Measurements from ENCODE around the gene LRRC10B.

Gene LRRC10B

DNA sequence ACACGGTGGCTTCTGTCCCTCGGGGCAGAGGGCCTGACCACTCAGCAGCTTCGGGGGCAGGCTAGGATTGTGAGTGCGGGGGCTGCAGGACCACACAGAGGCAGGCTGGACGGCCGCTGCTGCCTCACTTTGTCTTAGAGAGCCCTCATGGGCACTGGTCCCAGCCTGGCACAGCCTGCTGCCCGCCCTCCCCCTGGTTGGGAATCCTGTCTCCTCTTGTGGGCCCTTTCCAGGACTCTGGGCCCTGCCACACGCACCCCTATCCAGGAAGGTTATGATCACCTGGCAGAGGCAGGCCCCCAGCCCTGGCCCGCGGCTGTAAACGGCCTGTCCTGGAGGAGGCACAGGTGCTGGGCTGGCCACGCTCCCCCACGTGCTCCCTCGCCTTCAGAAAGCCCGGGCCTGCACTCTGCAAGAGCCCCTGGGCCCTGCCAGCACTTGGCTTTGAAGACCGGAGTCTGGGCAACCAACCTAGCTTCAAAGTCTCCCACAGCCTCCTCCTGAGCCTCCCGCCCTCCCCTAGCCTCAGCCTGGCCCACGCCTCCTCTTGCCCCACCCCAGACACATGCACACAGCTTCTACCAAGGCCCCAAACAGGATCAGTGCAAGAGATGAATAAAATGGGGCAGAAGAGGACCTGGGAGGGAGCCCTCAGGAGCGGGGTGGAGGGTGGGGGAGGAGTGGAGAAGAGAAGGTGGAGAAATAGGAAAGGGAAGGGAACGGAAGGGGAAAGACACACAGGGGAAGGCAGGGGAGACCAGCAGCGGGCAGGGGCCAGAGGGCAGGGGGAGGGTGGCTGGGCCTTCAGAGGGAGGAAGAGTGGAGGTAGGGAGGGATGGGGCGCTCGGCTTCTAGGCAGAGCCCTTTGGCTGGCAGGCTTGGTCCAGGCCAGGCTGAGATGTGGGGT, 41.4 kb downstream of the LRRC10B start:
- no peak for DNase-seq

DNA sequence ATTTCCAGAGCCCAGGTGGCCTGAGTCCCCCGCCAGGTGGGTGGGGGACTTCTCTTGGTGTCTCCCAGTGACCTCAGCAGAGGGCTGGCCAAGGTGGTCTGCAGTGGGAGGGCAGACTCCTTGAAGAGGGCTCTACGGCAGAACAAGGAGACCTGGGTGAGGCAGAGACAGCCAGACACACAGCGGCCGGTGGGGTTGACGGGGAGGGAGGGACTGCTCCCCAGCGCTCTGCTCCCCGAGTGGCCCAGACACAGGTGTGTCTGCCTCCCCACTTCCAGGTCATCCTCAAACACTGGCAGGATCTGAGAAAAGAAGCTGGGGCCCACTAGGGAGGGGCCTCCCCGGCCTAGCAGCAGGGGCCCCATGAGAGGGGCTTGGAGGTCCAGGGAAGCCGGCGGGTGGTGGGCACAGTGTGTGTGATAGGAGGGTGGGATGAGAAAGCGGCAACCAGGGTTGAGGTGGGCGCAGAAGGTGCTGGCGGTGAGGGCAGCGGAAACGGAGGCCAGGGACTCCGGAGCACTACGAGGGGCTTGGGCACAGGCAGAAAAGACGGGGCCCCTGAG, 42.2 kb downstream of the LRRC10B start:
- no peak for DNase-seq

DNA sequence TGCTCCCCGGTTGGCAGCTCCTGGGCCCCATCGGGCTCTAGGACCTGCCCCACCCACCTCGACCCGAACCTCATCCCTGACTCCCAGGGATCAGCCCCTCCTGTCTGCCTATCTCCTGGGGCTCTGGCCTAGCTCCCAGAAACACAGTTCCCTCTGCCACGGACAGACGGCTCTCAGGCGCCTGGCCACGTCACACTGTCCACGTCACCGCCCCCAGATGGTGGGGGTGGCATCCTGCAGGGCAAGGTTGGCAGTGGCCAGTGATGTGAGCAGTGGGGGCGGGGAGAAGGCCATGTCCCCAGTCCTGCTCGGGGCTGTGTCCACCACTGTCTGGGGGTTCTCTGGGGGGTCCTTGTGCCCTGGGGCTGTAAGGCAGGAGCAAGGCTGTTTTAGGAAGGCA, 43.1 kb downstream of the LRRC10B start:
- no peak for DNase-seq

DNA sequence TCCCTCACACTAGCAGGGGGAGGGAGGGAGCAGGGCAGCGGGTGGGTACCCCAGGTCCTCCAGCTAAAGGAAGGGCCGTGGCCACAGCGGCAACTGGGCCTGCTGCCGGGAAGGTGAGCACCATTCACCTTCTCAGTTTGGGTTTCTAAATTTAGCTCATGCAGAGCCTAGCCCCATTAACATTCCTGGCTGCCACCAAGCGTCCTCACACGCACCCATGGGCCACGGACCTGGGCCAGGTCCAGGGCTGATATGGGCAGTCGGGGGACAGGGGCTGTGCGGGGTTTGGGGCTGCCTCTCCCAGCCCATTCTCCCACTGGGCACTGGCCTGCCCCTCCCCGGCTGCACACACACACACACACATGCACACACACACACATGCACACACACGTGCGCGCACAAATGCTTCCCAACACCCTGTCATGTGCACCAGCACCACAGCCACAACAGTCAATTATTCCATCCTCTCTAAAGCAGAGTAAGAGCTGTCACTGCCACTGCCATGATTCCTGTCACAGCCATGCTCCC, 43.6 kb downstream of the LRRC10B start:
- no peak for DNase-seq

DNA sequence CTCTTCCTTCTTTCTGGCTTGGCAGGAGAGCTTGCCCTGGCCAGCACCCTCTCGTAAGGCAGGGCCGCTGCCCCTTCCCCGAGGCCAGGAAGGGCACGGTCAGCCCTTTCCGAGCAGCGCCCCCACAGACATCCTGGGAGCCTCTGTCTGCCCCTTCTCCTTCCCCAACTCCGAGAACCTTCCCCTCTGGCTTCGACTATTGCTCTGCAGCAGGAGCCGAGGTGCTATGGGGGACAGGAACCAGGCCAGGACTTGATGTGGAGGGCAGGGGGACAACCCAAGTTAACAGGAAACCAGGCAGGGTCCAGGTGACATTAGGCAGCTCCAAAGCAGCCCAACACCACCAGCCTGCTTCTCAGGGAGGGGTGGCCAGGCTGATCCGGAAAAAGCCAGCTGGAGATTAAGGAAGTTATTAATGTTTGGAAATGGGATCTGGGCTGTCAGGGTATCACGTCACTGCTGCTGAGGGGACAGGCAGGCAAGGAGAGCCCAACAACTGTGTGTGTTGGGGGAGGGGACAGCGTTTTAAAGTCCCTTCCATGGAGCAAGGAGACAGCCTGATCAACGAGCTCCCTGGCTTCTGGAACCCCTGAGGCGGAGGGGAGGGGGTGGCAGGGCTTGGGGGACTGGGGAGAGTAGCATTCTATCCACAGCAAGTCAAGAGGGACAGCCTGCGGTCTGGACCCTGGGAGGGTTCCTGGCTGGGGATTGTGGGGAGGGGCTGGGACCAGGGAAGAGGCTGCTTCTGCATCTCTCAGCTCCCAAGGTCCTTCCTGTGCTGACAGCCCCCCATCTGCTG, 45.0 kb downstream of the LRRC10B start:
- DNase-seq = no peak

DNA sequence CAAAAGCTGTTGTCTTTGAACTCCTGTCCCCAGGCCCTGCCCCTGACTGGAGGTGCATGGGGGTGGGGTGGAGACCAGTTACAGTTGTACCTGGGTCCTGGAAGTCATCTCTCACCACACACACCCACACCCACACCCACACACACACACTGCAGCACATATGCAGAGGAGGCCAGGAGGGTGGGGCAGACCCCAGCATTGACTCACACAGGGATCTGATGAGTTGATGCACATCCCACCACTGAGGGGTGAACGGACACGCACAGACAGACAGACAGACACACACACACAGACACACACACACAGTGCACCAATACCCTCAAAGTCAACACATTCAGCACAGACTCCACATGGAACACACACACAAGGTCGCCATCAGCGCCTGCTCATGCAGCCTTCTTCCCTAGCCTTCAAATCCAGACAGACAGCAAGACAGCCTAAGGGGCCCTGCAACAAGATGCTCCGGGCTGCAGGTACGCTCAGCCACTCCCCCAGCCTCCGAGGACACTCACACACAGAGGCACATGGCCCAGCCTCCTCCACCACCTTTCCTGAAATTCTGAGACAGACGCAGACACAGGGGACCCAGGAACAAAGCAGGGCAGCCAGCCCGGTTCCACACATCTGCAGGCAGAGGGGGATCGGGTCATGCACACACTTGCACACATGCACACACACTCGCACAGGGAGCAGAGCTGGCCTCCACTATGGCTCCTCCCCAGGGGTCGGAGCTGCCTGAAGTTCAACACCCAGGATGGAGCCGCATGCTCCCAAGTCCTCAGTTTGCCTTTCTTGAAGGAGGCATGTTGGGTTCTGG, 45.8 kb downstream of the LRRC10B start:
- no peak for DNase-seq

DNA sequence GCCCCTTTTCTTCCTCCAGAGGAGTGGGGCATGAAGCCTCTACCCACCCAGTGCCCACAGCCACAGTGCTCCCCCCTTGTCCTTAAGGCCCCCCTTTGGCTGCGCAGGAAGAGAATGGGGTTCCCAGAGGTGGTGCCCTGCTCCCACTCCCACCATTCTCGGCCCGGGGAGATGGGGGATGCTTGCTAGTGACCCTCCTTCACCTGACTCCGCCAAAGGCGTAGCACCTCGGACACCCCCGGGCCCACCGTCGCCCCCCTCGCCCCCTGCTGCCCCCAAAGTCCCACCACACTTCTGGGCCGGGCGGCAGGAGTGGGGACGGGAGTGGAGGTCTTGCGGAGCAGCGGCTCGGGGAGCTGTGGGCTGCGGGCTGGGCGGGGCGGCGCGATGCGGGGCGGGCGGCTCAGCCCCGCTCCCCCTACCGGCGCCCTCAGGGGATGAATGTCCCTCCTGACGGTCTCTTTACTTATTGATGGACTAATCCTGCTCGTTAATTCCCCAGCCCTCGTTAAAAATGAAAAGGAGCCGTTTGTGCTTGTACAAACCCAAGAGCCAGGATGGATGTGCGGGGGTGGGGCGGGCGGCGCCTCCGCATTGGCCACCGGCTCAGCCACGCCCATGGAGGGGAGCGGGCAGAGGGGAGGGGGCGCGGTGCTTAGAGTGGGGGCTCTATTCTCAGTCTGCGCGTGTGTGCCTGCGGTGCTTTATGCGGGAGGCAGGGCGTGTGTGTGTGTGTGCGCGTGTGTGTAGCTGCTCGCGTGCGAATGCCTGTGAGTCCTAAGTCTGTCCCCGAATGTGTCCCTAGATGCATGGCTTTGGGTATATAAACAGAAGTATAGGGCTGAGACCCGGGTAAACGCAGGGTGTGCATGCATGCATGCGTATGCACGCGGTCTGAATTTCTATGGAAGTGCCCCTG, 46.8 kb downstream of the LRRC10B start:
- no peak for DNase-seq

DNA sequence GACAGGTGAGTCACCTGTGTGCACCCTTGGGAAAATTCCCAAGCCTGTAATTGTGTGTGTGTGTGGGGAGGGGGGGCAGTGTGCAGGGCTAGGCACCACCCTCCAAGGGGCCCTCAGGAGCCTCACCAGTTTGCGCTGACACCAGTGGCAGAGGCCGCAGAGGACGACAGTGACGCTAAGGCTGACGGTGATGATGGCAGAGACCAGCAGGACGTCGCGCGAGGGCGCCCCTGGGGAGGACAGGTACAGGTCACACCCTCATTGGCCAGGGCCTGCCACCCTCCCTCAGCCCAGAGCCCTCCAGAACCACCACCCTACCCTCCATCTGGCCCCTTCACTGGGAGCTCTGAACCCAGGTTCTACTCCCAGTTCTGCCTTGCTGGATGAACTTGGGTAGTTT, 47.4 kb downstream of the LRRC10B start:
- DNase-seq = no peak

DNA sequence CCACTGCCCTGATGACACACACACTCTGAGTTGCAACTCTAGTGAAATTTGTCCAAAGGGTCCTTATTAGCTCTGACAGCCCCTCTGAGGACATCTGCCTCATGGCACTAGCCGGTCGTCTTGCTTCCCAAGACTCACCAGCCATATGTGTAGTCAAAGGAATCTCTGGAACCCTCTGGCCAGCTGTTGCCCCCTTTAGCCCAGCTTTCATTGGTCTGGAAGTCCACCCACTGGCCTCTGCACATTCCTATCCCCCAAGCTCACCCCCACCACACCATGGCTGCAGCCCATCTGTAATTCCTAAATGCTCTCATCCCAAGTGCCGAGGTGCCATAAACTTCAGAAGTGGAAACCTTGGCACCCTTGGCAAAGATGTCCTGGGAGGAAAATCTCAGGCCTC, 48.1 kb downstream of the LRRC10B start:
- no peak for DNase-seq

Measured in DMS79 (cell line).